IMR-90 (cell line): ENCODE measurements around the gene CEP41. TPM values are rescaled to one million over a fixed set of nuclear protein-coding genes. Genes with fewer than 3 reads are reported as not detected.

Experiments
- ATAC-seq: fragments of 200-7000 bp; cut with Tn5 transposase; 2 replicates; pipeline ENCODE4 v1.9.1; 2020; ENCODE audit warnings: low read depth, mild to moderate bottlenecking, moderate library complexity
- BruUV-seq: library from RNA; stranded (reverse); fragments of 400-500 nt; replicated peaks from 2 replicates; lab custom pipeline; 2021; lab: Mats Ljungman, UMichigan
- CTCF ChIA-PET: fragments of 300-600 bp; formaldehyde crosslinking; extraction: SDS; loops from one replicate; lab custom pipeline; 2021; ENCODE audit warnings: antibody characterized with exemption; lab: Yijun Ruan, JAX
- POLR2A ChIA-PET: fragments of 300-600 bp; sonication (Branson Sonifier 250); formaldehyde crosslinking; loops from one replicate; lab custom pipeline; 2022; ENCODE audit warnings: antibody characterized with exemption; ENCODE audit not compliant: unreplicated experiment; lab: Charles Lee
- DNase-seq: peaks from one replicate; pipeline ENCODE4 v3.0.0; 2013
- H2AFZ ChIP-seq: replicated peaks from 2 replicates; pipeline ENCODE3; 2013; ENCODE audit warnings: low read length, mild to moderate bottlenecking; ENCODE audit not compliant: poor library complexity
- H2AK5ac ChIP-seq: 2 replicates; pipeline ENCODE4 v1.6.1; 2013; ENCODE audit warnings: low read depth, low read length, inconsistent platforms
- H2AK9ac ChIP-seq: replicated peaks from 2 replicates; pipeline ENCODE3; 2013; ENCODE audit warnings: mild to moderate bottlenecking, low read depth, low read length, moderate library complexity; ENCODE audit not compliant: poor library complexity
- H2BK120ac ChIP-seq: 2 replicates; pipeline ENCODE4 v1.6.1; 2013; ENCODE audit warnings: low read depth, low read length, inconsistent platforms
- H2BK15ac ChIP-seq: 3 replicates; pipeline ENCODE4 v1.6.1; 2013; ENCODE audit warnings: low read depth, low read length, inconsistent platforms
- H2BK20ac ChIP-seq: 2 replicates; pipeline ENCODE4 v1.6.1; 2013; ENCODE audit warnings: low read depth, mild to moderate bottlenecking, inconsistent platforms, low read length, moderate library complexity
- H2BK5ac ChIP-seq: 2 replicates; pipeline ENCODE4 v1.6.1; 2013; ENCODE audit warnings: mild to moderate bottlenecking, low read depth, low read length, inconsistent platforms; ENCODE audit not compliant: poor library complexity, severe bottlenecking
- H3K14ac ChIP-seq: replicated peaks from 2 replicates; pipeline ENCODE4 v1.6.1; 2013; ENCODE audit warnings: low read depth, low read length, inconsistent platforms
- H3K18ac ChIP-seq: 2 replicates; pipeline ENCODE4 v1.6.1; 2013; ENCODE audit warnings: low read depth, low read length, control low read depth
- H3K23ac ChIP-seq: 2 replicates; pipeline ENCODE4 v1.6.1; 2013; ENCODE audit warnings: low read depth, low read length, inconsistent platforms
- H3K27ac ChIP-seq: 2 replicates; pipeline ENCODE4 v1.5.1; 2013; ENCODE audit warnings: mild to moderate bottlenecking, control low read depth, low read length; ENCODE audit not compliant: insufficient read depth
- H3K27me3 ChIP-seq: 2 replicates; pipeline ENCODE4 v1.6.1; 2013; ENCODE audit warnings: low read length; ENCODE audit not compliant: control insufficient read depth, insufficient read depth
- H3K36me3 ChIP-seq: 2 replicates; pipeline ENCODE4 v1.6.1; 2013; ENCODE audit warnings: low read length, mixed read lengths; ENCODE audit not compliant: control insufficient read depth, insufficient read depth
- H3K4ac ChIP-seq: 2 replicates; pipeline ENCODE4 v1.6.1; 2013; ENCODE audit warnings: low read depth, low read length, inconsistent platforms
- H3K4me1 ChIP-seq: 2 replicates; pipeline ENCODE4 v1.6.1; 2013; ENCODE audit warnings: low read length, mixed read lengths; ENCODE audit not compliant: control insufficient read depth, insufficient read depth
- H3K4me2 ChIP-seq: 2 replicates; pipeline ENCODE4 v1.6.1; 2013; ENCODE audit warnings: low read depth, mild to moderate bottlenecking, control low read depth, low read length, moderate library complexity
- H3K4me3 ChIP-seq: 2 replicates; pipeline ENCODE4 v1.5.1; 2013; ENCODE audit warnings: low read depth, mild to moderate bottlenecking, control low read depth, low read length, moderate library complexity; ENCODE audit not compliant: insufficient read depth
- H3K56ac ChIP-seq: 2 replicates; pipeline ENCODE4 v1.6.1; 2013; ENCODE audit warnings: low read length, inconsistent platforms; ENCODE audit not compliant: insufficient read depth; ENCODE audit errors: extremely low read depth
- H3K79me1 ChIP-seq, 2 experiments: 2 replicates each; pipeline ENCODE4 v1.6.1; 2013; ENCODE audit warnings: low read length in 2 of 2, inconsistent platforms in 1 of 2, low read depth in 1 of 2
- H3K9ac ChIP-seq: 2 replicates; pipeline ENCODE4 v1.6.1; 2013; ENCODE audit warnings: low read depth, low read length, control low read depth
- H3K9me1 ChIP-seq: 2 replicates; pipeline ENCODE4 v1.6.1; 2013; ENCODE audit warnings: low read length, inconsistent platforms; ENCODE audit not compliant: insufficient read depth
- H3K9me3 ChIP-seq: 2 replicates; pipeline ENCODE4 v1.6.1; 2013; ENCODE audit warnings: low read length; ENCODE audit not compliant: control insufficient read depth, insufficient read depth
- H4K20me1 ChIP-seq: 2 replicates; pipeline ENCODE4 v1.6.1; 2013; ENCODE audit warnings: low read length, inconsistent platforms; ENCODE audit not compliant: insufficient read depth
- H4K5ac ChIP-seq: 2 replicates; pipeline ENCODE4 v1.6.1; 2013; ENCODE audit warnings: mild to moderate bottlenecking, low read depth, low read length, control low read depth
- H4K8ac ChIP-seq, 2 experiments: 2 replicates each; pipeline ENCODE4 v1.6.1; 2013; ENCODE audit warnings: low read depth in 2 of 2, low read length in 2 of 2, control low read depth in 1 of 2, inconsistent platforms in 1 of 2
- H4K91ac ChIP-seq: 2 replicates; pipeline ENCODE4 v1.6.1; 2013; ENCODE audit warnings: low read depth, low read length, inconsistent platforms; ENCODE audit not compliant: insufficient read depth
- BHLHE40 ChIP-seq: fragments of 150-350 bp; IDR thresholded peaks from 2 replicates; pipeline ENCODE4 v1.6.1; 2016; ENCODE audit warnings: mild to moderate bottlenecking, low read depth, low read length
- CEBPB ChIP-seq: IDR thresholded peaks from 2 replicates; pipeline ENCODE4 v1.6.1; 2012; ENCODE audit warnings: low read depth, low read length, improper control_type of control experiment
- CHD1 ChIP-seq: IDR thresholded peaks from 2 replicates; pipeline ENCODE4 v1.6.1; 2012; ENCODE audit warnings: low read depth, low read length, improper control_type of control experiment
- MAFK ChIP-seq: IDR thresholded peaks from 2 replicates; pipeline ENCODE4 v1.6.1; 2012; ENCODE audit warnings: low read depth, low read length, improper control_type of control experiment
- MXI1 ChIP-seq: IDR thresholded peaks from 2 replicates; pipeline ENCODE4 v1.6.1; 2012; ENCODE audit warnings: low read depth, mild to moderate bottlenecking, low read length, moderate library complexity, borderline replicate concordance
- POLR2A ChIP-seq: IDR thresholded peaks from 2 replicates; pipeline ENCODE4 v1.6.1; 2012; ENCODE audit warnings: mild to moderate bottlenecking, low read depth, low read length
- RAD21 ChIP-seq: IDR thresholded peaks from 2 replicates; pipeline ENCODE4 v1.6.1; 2012; ENCODE audit warnings: low read length, improper control_type of control experiment
- RCOR1 ChIP-seq: IDR thresholded peaks from 2 replicates; pipeline ENCODE4 v1.6.1; 2012; ENCODE audit warnings: mild to moderate bottlenecking, low read length, improper control_type of control experiment; ENCODE audit not compliant: insufficient replicate concordance
- SMC3 ChIP-seq: fragments of 150-350 bp; IDR thresholded peaks from 2 replicates; pipeline ENCODE4 v1.6.1; 2016; ENCODE audit warnings: low read depth, mild to moderate bottlenecking, antibody characterized with exemption, low read length, moderate library complexity
- WGBS, 2 experiments: methylation state at CpG; one replicate each; pipeline versions ENCODE4 v1.1.5 to v1.1.7; 2013; ENCODE audit warnings: missing lambda C conversion rate in 2 of 2; ENCODE audit not compliant: insufficient read length in 1 of 2; ENCODE audit errors: extremely low coverage in 2 of 2; 5-methylcytosine and 5-hydroxymethylcytosine counted together
- dilution Hi-C: fragments of 300-500 bp; cut with HindIII; formaldehyde crosslinking; loops from one replicate; pipeline ENCODE4 v1.14.3; 2018; ENCODE audit warnings: low sequenced_read_pairs; ENCODE audit not compliant: unreplicated experiment
- in situ Hi-C: fragments of 300-500 bp; cut with MboI; formaldehyde crosslinking; loops from 3 replicates; pipeline ENCODE4 v1.14.3; 2019; ENCODE audit warnings: low sequenced_read_pairs, inconsistent platforms, mixed read lengths
- intact Hi-C: fragments of 100-400 bp; cut with micrococcal nuclease; formaldehyde crosslinking; loops from 2 replicates; pipeline ENCODE4 v1.10.0; 2022
- polyA plus RNA-seq, 3 experiments: library from polyadenylated mRNA; depleted of rRNA; stranded (reverse); fragments of >200 nt; gene quantifications; 2 replicates each; pipeline ENCODE4 v1.2.3, GENCODE V29; 2012; ENCODE audit warnings: low replicate concordance in 1 of 3
- total RNA-seq: library from RNA; depleted of rRNA; stranded (reverse); fragments of >200 nt; gene quantifications from 2 replicates; pipeline ENCODE4 v1.2.3, GENCODE V29; 2012
- TF ChIP-seq, protein P1 (sequence below): fragments of 150-350 bp; IDR thresholded peaks from 2 replicates; pipeline ENCODE4 v1.6.1; 2017; ENCODE audit warnings: mild to moderate bottlenecking, antibody characterized with exemption, low read length, low read depth

CEP41 gene
- total and polyA plus RNA-seq, 2 of the 4 experiments (the other 2 are of a cell fraction) = 12.2 to 21.9 TPM

GRCh38 chr7:130374507-130374906 is 66.3 kb downstream of the CEP41 start:
- peak overlapping the region; percentile 89 for H2AFZ ChIP-seq
- intact Hi-C loops (no loop called here), dilution Hi-C loops (no loop called here), in situ Hi-C loops (no loop called here)
- POLR2A ChIA-PET = no interaction called here
- WGBS, 2 experiments = no CpG with 5 or more reads among the region's 6 CpGs
- H3K18ac ChIP-seq = peak overlapping the region; percentile 98
- peaks cover 35% of the 10 kb centered on the region for H3K4me1 ChIP-seq
- H2BK120ac ChIP-seq = peak overlapping the region; percentile 100
- no peaks in the 10 kb centered on the region for H3K27me3 ChIP-seq
- H2BK5ac ChIP-seq = peak overlapping the region; percentile 97
- H4K8ac ChIP-seq = peak overlapping the region; percentile 96 to 97
- TF ChIP-seq, protein P1, sequence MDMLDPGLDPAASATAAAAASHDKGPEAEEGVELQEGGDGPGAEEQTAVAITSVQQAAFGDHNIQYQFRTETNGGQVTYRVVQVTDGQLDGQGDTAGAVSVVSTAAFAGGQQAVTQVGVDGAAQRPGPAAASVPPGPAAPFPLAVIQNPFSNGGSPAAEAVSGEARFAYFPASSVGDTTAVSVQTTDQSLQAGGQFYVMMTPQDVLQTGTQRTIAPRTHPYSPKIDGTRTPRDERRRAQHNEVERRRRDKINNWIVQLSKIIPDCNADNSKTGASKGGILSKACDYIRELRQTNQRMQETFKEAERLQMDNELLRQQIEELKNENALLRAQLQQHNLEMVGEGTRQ = no peak
- TF ChIP-seq BHLHE40 = no peak
- no peak for TF ChIP-seq MAFK
- no peak for TF ChIP-seq CHD1
- no peak for TF ChIP-seq RCOR1
- no peak for TF ChIP-seq RAD21
- TF ChIP-seq CEBPB = no peak
- no peak for TF ChIP-seq POLR2A
- TF ChIP-seq SMC3 = no peak
- TF ChIP-seq MXI1 = no peak
- no peaks in the 10 kb centered on the region for H4K20me1 ChIP-seq
- peak overlapping the region; percentile 92 for H4K5ac ChIP-seq
- peak overlapping the region; percentile 100 for H2BK15ac ChIP-seq
- H3K56ac ChIP-seq = peak overlapping the region; percentile 86
- H3K14ac ChIP-seq = peak overlapping the region; percentile 99
- H3K9me1 ChIP-seq = peaks cover 34% of the 10 kb centered on the region
- no peaks in the 10 kb centered on the region for H3K36me3 ChIP-seq
- peak overlapping the region; percentile 100 for H4K91ac ChIP-seq
- H3K4me3 ChIP-seq = no peak overlapping the region
- peak overlapping the region; percentile 100 for H2BK20ac ChIP-seq
- CTCF ChIA-PET = no interaction called here
- H3K9ac ChIP-seq = peak overlapping the region; percentile 45
- H3K79me1 ChIP-seq = peaks cover 0 to 22% of the 10 kb centered on the region in 2 experiments; a peak in 1 of 4 replicates
- H3K27ac ChIP-seq = peak overlapping the region; percentile 93
- no TSS peak for BruUV-seq
- H3K23ac ChIP-seq = peak overlapping the region; percentile 98
- peak overlapping the region; percentile 99 for H2AK5ac ChIP-seq
- ATAC-seq = no peak
- DNase-seq = no peak
- peaks cover 4% of the 10 kb centered on the region; the same call in 1 of the 2 replicates for H3K9me3 ChIP-seq
- peak overlapping the region; percentile 91 for H2AK9ac ChIP-seq
- H3K4ac ChIP-seq = peak overlapping the region; percentile 100
- no peak overlapping the region for H3K4me2 ChIP-seq
